ENCODE measurements around the gene MT1E. TPM values are rescaled to one million over a fixed set of nuclear protein-coding genes. Genes with fewer than 3 reads are reported as not detected.

MT1E gene
- total and polyA plus RNA-seq, 2 donors from 2014 or later = 191 to 258 TPM

GRCh38 chr16:56604966-56605365, 20.6 kb upstream of the MT1E start:
- H3K9me3 ChIP-seq (ENCODE audit: control insufficient read depth in 2 of 3, insufficient read depth in 1 of 3, low read length in 3 of 3) = no peaks in the 10 kb centered on the region
- H3K36me3 ChIP-seq (ENCODE audit: control insufficient read depth in 2 of 3, insufficient read depth in 3 of 3, low read length in 3 of 3) = no peaks in the 10 kb centered on the region
- H3K27ac ChIP-seq (ENCODE audit: low read depth in 2 of 2, low read length in 2 of 2) = no peak overlapping the region
- FAIRE-seq = no peak
- intact Hi-C loops (cut with DNase I) = loop anchor here (10.0 kb wide), 1 partner anchor 80 kb away; the partner anchor contains the start of gene MT1X
- no peaks in the 10 kb centered on the region for H3K27me3 ChIP-seq (ENCODE audit: control insufficient read depth, insufficient read depth, low read length)
- no peak for DNase-seq
- H3K4me1 ChIP-seq (ENCODE audit: control insufficient read depth in 2 of 3, insufficient read depth in 2 of 3, low read depth in 1 of 3, low read length in 3 of 3) = peaks cover 0 to 14% (median 11%) of the 10 kb centered on the region in 3 donors
- TF ChIP-seq CTCF (IDR thresholded peaks at IDR 0.05; ENCODE audit: borderline replicate concordance, extremely low read depth, insufficient read depth) = no peak
- no peak overlapping the region for H3K4me3 ChIP-seq (ENCODE audit: low read length in 3 of 3)
- no peak overlapping the region for H3K9ac ChIP-seq (ENCODE audit: low read length in 3 of 3)

GRCh38 chr16:56605475-56605874, 20.1 kb upstream of the MT1E start:
- peak overlapping the region; percentile 94 to 96 for H3K27ac ChIP-seq (ENCODE audit: low read depth in 2 of 2, low read length in 2 of 2)
- TF ChIP-seq CTCF (IDR thresholded peaks at IDR 0.05; ENCODE audit: borderline replicate concordance, extremely low read depth, insufficient read depth) = no peak
- H3K27me3 ChIP-seq (ENCODE audit: control insufficient read depth, insufficient read depth, low read length) = no peaks in the 10 kb centered on the region
- intact Hi-C loops (cut with DNase I) = loop anchor here (10.0 kb wide), 1 partner anchor 79 kb away; the partner anchor contains the start of gene MT1X
- no peak for FAIRE-seq
- no peaks in the 10 kb centered on the region for H3K36me3 ChIP-seq (ENCODE audit: control insufficient read depth in 2 of 3, insufficient read depth in 3 of 3, low read length in 3 of 3)
- H3K9me3 ChIP-seq (ENCODE audit: control insufficient read depth in 2 of 3, insufficient read depth in 1 of 3, low read length in 3 of 3) = no peaks in the 10 kb centered on the region
- H3K4me1 ChIP-seq (ENCODE audit: control insufficient read depth in 2 of 3, insufficient read depth in 2 of 3, low read depth in 1 of 3, low read length in 3 of 3) = peaks cover 0 to 19% (median 11%) of the 10 kb centered on the region in 3 donors
- H3K9ac ChIP-seq (ENCODE audit: low read length in 3 of 3) = no peak overlapping the region
- DNase-seq = no peak
- H3K4me3 ChIP-seq (ENCODE audit: low read length in 3 of 3) = no peak overlapping the region

DNA sequence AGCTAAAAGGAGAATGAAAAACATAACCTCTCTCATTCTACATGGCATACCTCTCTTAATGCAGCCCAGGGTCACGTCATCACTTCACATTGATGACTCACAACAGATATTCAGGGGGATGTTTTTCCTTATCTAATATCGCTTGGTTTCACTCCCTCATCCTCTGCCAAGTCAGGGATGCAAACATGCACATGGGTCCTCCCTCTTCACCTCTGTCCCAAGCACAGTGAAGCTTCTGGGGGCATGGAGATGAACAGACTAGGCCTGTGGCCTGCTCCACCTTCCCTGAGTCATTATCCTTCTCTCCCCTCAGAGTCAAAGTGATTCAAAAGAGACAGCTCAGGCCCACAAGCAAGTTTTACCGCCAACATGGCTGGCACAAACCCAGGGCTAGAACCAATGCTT, 19.5 kb upstream of the MT1E start:
- intact Hi-C loops (cut with DNase I) = loop anchor here (10.0 kb wide), 1 partner anchor 79 kb away; the partner anchor contains the start of gene MT1X

More for the DNA sequence above, 19.5 kb upstream of the MT1E start:
- H3K27ac ChIP-seq (ENCODE audit: low read depth in 2 of 2, low read length in 2 of 2) = peak overlapping the region; percentile 94 to 96
- DNase-seq (no peak), FAIRE-seq (no peak)
- H3K27me3 ChIP-seq (ENCODE audit: control insufficient read depth, insufficient read depth, low read length) = no peaks in the 10 kb centered on the region
- no peaks in the 10 kb centered on the region for H3K36me3 ChIP-seq (ENCODE audit: control insufficient read depth in 2 of 3, insufficient read depth in 3 of 3, low read length in 3 of 3)
- TF ChIP-seq CTCF (IDR thresholded peaks at IDR 0.05; ENCODE audit: borderline replicate concordance, extremely low read depth, insufficient read depth) = no peak
- H3K4me3 ChIP-seq (ENCODE audit: low read length in 3 of 3) = peak overlapping the region in 1 of 3 donors; percentile 4
- H3K9ac ChIP-seq (ENCODE audit: low read length in 3 of 3) = peak overlapping the region in 1 of 3 donors; percentile 0
- no peaks in the 10 kb centered on the region for H3K9me3 ChIP-seq (ENCODE audit: control insufficient read depth in 2 of 3, insufficient read depth in 1 of 3, low read length in 3 of 3)
- peaks cover 0 to 25% (median 15%) of the 10 kb centered on the region in 3 donors for H3K4me1 ChIP-seq (ENCODE audit: control insufficient read depth in 2 of 3, insufficient read depth in 2 of 3, low read depth in 1 of 3, low read length in 3 of 3)

Data from kidney (tissue), 14 donors.